HG03520 (cell line): ENCODE measurements around the gene MYADML2.
"Not testable (repeated sequence)": the region's sequence is repeated elsewhere in the genome, so short reads cannot be mapped to it uniquely, and the experiment has no call there.

Source experiments
- ATAC-seq: cut with Tn5 transposase; IDR thresholded peaks from one replicate; pipeline ENCODE4 v1.9.1; 2021; ENCODE audit warnings: mild to moderate bottlenecking, moderate library complexity; ENCODE audit not compliant: unreplicated experiment

The MYADML2 gene

GRCh38 chr17:81959362-81960129 lies 12.5 kb upstream of the MYADML2 start:
- ATAC-seq: no peak

GRCh38 chr17:81958633-81959342 lies 11.8 kb upstream of the MYADML2 start:
- no peak for ATAC-seq

GRCh38 chr17:81957691-81958432 lies 10.8 kb upstream of the MYADML2 start:
- no peak for ATAC-seq

- ATAC-seq: no peak
These were observed 9.9 kb upstream of the MYADML2 start for GRCh38 chr17:81956607-81957589.

- ATAC-seq: no peak
These were observed 8.9 kb upstream of the MYADML2 start for GRCh38 chr17:81955756-81956544.

GRCh38 chr17:81955058-81955681 lies 8.1 kb upstream of the MYADML2 start:
- ATAC-seq: no peak

- ATAC-seq: no peak
These were observed 7.4 kb upstream of the MYADML2 start for GRCh38 chr17:81954131-81955057.

GRCh38 chr17:81953443-81953842 lies 6.4 kb upstream of the MYADML2 start:
- ATAC-seq: not testable (repeated sequence)

GRCh38 chr17:81952792-81953228 lies 5.8 kb upstream of the MYADML2 start:
- ATAC-seq: no peak

GRCh38 chr17:81951785-81952684 lies 5.0 kb upstream of the MYADML2 start:
- no peak for ATAC-seq

- ATAC-seq: no peak
These were observed 3.5 kb upstream of the MYADML2 start for GRCh38 chr17:81950501-81950900.

GRCh38 chr17:81948635-81949378 lies 1.8 kb upstream of the MYADML2 start:
- ATAC-seq: no peak

- no peak for ATAC-seq
These were observed 2.2 kb downstream of the MYADML2 start for GRCh38 chr17:81944858-81945257.

- ATAC-seq: no peak
These were observed 4.9 kb downstream of the MYADML2 start for GRCh38 chr17:81942167-81942553.

- ATAC-seq: no peak
These were observed 5.4 kb downstream of the MYADML2 start for GRCh38 chr17:81941484-81942166.
